ENCODE results near the gene CTPS1. TPM values are rescaled to one million over a fixed set of nuclear protein-coding genes. Genes with fewer than 3 reads are reported as not detected.

Gene CTPS1
- total and polyA plus RNA-seq, 2 donors from 2014 or later = 8.8 to 23.8 TPM

DNA sequence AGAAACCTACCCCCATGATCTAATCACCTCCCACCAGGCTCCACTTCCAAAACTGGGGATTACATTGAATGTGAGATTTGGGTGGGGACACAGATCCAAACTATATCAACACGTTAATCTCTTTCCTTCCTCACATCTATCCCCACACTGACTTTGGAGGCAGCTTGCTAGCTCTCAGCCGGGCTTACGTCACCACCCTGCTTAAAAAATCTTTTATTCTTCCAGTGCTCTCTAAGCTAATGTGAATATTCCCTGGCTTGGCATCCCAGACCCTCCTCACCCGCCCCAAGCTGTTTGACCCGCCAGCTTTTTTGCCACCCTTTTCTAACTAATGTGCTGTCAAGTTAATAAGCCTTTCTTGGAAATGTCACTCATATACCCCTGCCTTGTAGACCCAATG, 47.9 kb upstream of the CTPS1 start:
- H3K4me1 ChIP-seq (ENCODE audit: control insufficient read depth in 2 of 3, insufficient read depth in 2 of 3, low read depth in 1 of 3, low read length in 3 of 3) = peaks cover 0 to 4% (median 0%) of the 10 kb centered on the region in 3 donors
- no peak overlapping the region for H3K4me3 ChIP-seq (ENCODE audit: low read length in 3 of 3)
- no peak for DNase-seq
- no peak overlapping the region for H3K9ac ChIP-seq (ENCODE audit: low read length in 3 of 3)
- H3K9me3 ChIP-seq (ENCODE audit: control insufficient read depth in 2 of 3, insufficient read depth in 1 of 3, low read length in 3 of 3) = no peaks in the 10 kb centered on the region
- no peak overlapping the region for H3K27ac ChIP-seq (ENCODE audit: low read depth in 2 of 2, low read length in 2 of 2)
- no peak for TF ChIP-seq CTCF (IDR thresholded peaks at IDR 0.05; ENCODE audit: borderline replicate concordance, extremely low read depth, insufficient read depth)
- H3K27me3 ChIP-seq (ENCODE audit: control insufficient read depth, insufficient read depth, low read length) = no peaks in the 10 kb centered on the region
- intact Hi-C loops (cut with DNase I) = no loop called here
- no peak for FAIRE-seq
- H3K36me3 ChIP-seq (ENCODE audit: control insufficient read depth in 2 of 3, insufficient read depth in 3 of 3, low read length in 3 of 3) = no peaks in the 10 kb centered on the region

- no peaks in the 10 kb centered on the region for H3K9me3 ChIP-seq (ENCODE audit: control insufficient read depth in 2 of 3, insufficient read depth in 1 of 3, low read length in 3 of 3)
- TF ChIP-seq CTCF (IDR thresholded peaks at IDR 0.05; ENCODE audit: borderline replicate concordance, extremely low read depth, insufficient read depth) = no peak
- H3K4me1 ChIP-seq (ENCODE audit: control insufficient read depth in 2 of 3, insufficient read depth in 2 of 3, low read depth in 1 of 3, low read length in 3 of 3) = peaks cover 0 to 4% (median 0%) of the 10 kb centered on the region in 3 donors
- H3K4me3 ChIP-seq (ENCODE audit: low read length in 3 of 3) = no peak overlapping the region
- H3K36me3 ChIP-seq (ENCODE audit: control insufficient read depth in 2 of 3, insufficient read depth in 3 of 3, low read length in 3 of 3) = no peaks in the 10 kb centered on the region
- DNase-seq = peak in 1 of 5 donors; percentile 29
- intact Hi-C loops (cut with DNase I) = no loop called here
- H3K9ac ChIP-seq (ENCODE audit: low read length in 3 of 3) = no peak overlapping the region
- no peaks in the 10 kb centered on the region for H3K27me3 ChIP-seq (ENCODE audit: control insufficient read depth, insufficient read depth, low read length)
- no peak overlapping the region for H3K27ac ChIP-seq (ENCODE audit: low read depth in 2 of 2, low read length in 2 of 2)
- FAIRE-seq = no peak
Measured at GRCh38 chr1:40932006-40932405, 47.5 kb upstream of the CTPS1 start.

- intact Hi-C loops (cut with DNase I) = no loop called here
- no peak for FAIRE-seq
Measured at GRCh38 chr1:40936931-40937339, 42.6 kb upstream of the CTPS1 start.

More at GRCh38 chr1:40936931-40937339, 42.6 kb upstream of the CTPS1 start:
- H3K9me3 ChIP-seq (ENCODE audit: control insufficient read depth in 2 of 3, insufficient read depth in 1 of 3, low read length in 3 of 3) = no peaks in the 10 kb centered on the region
- H3K36me3 ChIP-seq (ENCODE audit: control insufficient read depth in 2 of 3, insufficient read depth in 3 of 3, low read length in 3 of 3) = no peaks in the 10 kb centered on the region
- no peaks in the 10 kb centered on the region for H3K4me1 ChIP-seq (ENCODE audit: control insufficient read depth in 2 of 3, insufficient read depth in 2 of 3, low read depth in 1 of 3, low read length in 3 of 3)
- H3K27ac ChIP-seq (ENCODE audit: low read depth in 2 of 2, low read length in 2 of 2) = no peak overlapping the region
- DNase-seq = no peak
- no peak overlapping the region for H3K9ac ChIP-seq (ENCODE audit: low read length in 3 of 3)
- no peak overlapping the region for H3K4me3 ChIP-seq (ENCODE audit: low read length in 3 of 3)
- no peak for TF ChIP-seq CTCF (IDR thresholded peaks at IDR 0.05; ENCODE audit: borderline replicate concordance, extremely low read depth, insufficient read depth)
- no peaks in the 10 kb centered on the region for H3K27me3 ChIP-seq (ENCODE audit: control insufficient read depth, insufficient read depth, low read length)

Data from kidney (tissue), 14 donors.